ENCODE data around the gene DLG2.

Gene DLG2

DNA sequence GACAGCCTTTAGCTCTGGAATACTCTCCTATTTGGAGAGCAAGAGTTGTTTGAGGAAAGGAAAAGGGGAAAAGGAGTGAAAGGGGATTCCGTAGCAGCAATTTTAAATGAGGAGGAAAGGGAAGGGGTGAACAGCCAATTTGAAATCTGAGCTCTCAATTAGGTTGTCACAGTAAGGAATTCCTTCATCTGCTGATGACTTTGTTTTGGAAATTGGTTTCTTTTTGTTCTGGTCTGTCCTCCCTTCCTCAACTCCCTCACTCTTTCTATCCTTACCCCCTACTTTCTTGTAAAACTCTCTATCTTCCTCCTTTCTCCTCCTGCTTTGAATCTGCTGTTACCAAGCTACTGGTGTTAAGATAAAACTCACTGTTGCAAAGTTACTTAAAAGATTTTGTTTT, 1155.6 kb downstream of the DLG2 start:
- H3K36me3 ChIP-seq (replicated peaks; ENCODE audit: low read depth, low read length): no peaks in the 10 kb centered on the region
- no peaks in the 10 kb centered on the region for H3K9me3 ChIP-seq (ENCODE audit: insufficient read depth, low read length)
- H3K4me1 ChIP-seq (ENCODE audit: low read length): no peaks in the 10 kb centered on the region
- TF ChIP-seq CTCF (IDR thresholded peaks at IDR 0.05; ENCODE audit: low read depth, low read length) (no peak), EZH2phosphoT487 (IDR thresholded peaks at IDR 0.05; ENCODE audit: low read depth) (no peak)
- no peaks in the 10 kb centered on the region for H3K79me2 ChIP-seq (ENCODE audit: low read length)
- no peak overlapping the region for H3K4me3 ChIP-seq (ENCODE audit: low read length)
- no peak overlapping the region for H3K9ac ChIP-seq (ENCODE audit: low read length)
- H3K4me2 ChIP-seq (ENCODE audit: low read length): no peak overlapping the region
- H3K27ac ChIP-seq (ENCODE audit: low read length): no peak overlapping the region
- H4K20me1 ChIP-seq (ENCODE audit: insufficient read depth, low read length): no peaks in the 10 kb centered on the region
- no peaks in the 10 kb centered on the region for H3K27me3 ChIP-seq (ENCODE audit: low read depth, low read length)
- H2AFZ ChIP-seq (ENCODE audit: low read depth, low read length): no peak overlapping the region

- H2AFZ ChIP-seq (ENCODE audit: low read depth, low read length): no peak overlapping the region
- no peaks in the 10 kb centered on the region for H3K9me3 ChIP-seq (ENCODE audit: insufficient read depth, low read length)
- H3K4me2 ChIP-seq (ENCODE audit: low read length): no peak overlapping the region
- H4K20me1 ChIP-seq (ENCODE audit: insufficient read depth, low read length): no peaks in the 10 kb centered on the region
- H3K9ac ChIP-seq (ENCODE audit: low read length): no peak overlapping the region
- no peaks in the 10 kb centered on the region for H3K4me1 ChIP-seq (ENCODE audit: low read length)
- H3K4me3 ChIP-seq (ENCODE audit: low read length): no peak overlapping the region
- no peak for TF ChIP-seq EZH2phosphoT487 (IDR thresholded peaks at IDR 0.05; ENCODE audit: low read depth)
- TF ChIP-seq CTCF (IDR thresholded peaks at IDR 0.05; ENCODE audit: low read depth, low read length): no peak
- H3K27ac ChIP-seq (ENCODE audit: low read length): no peak overlapping the region
- H3K36me3 ChIP-seq (replicated peaks; ENCODE audit: low read depth, low read length): no peaks in the 10 kb centered on the region
- no peaks in the 10 kb centered on the region for H3K27me3 ChIP-seq (ENCODE audit: low read depth, low read length)
- H3K79me2 ChIP-seq (ENCODE audit: low read length): no peaks in the 10 kb centered on the region
Observed at GRCh38 chr11:84468235-84468634, 1158.9 kb downstream of the DLG2 start.

DNA sequence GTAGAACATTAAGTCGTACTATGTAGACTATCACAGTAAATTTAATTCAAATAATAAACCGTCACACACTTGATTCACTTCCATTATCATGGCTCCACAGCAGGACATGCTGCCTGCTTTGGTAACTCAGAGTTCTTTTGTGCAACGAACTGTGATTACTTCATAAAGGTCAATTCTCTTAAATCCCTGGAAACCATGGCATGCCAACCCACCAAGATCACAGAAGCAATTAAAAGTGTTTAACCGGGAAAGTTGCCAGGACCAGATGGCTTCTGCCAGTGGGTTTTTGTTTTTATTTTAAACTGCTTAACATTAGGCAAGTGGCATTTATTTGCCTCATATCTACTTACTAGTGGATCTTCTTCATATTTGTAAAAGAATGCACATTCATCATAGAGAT, 1162.1 kb downstream of the DLG2 start:
- Histone ChIP-seq H3K4me2 (ENCODE audit: low read length) (no peak overlapping the region), H3K4me3 (ENCODE audit: low read length) (no peak overlapping the region), H3K9me3 (ENCODE audit: insufficient read depth, low read length) (no peaks in the 10 kb centered on the region), H4K20me1 (ENCODE audit: insufficient read depth, low read length) (no peaks in the 10 kb centered on the region), H3K27me3 (ENCODE audit: low read depth, low read length) (no peaks in the 10 kb centered on the region), H3K79me2 (ENCODE audit: low read length) (no peaks in the 10 kb centered on the region), H3K36me3 (replicated peaks; ENCODE audit: low read depth, low read length) (no peaks in the 10 kb centered on the region), H3K9ac (ENCODE audit: low read length) (no peak overlapping the region), H2AFZ (ENCODE audit: low read depth, low read length) (no peak overlapping the region), H3K27ac (ENCODE audit: low read length) (no peak overlapping the region), H3K4me1 (ENCODE audit: low read length) (no peaks in the 10 kb centered on the region)
- TF ChIP-seq CTCF (IDR thresholded peaks at IDR 0.05; ENCODE audit: low read depth, low read length): no peak
- no peak for TF ChIP-seq EZH2phosphoT487 (IDR thresholded peaks at IDR 0.05; ENCODE audit: low read depth)

- H4K20me1 ChIP-seq (ENCODE audit: insufficient read depth, low read length): no peaks in the 10 kb centered on the region
- H3K9me3 ChIP-seq (ENCODE audit: insufficient read depth, low read length): no peaks in the 10 kb centered on the region
- no peaks in the 10 kb centered on the region for H3K27me3 ChIP-seq (ENCODE audit: low read depth, low read length)
- H3K4me2 ChIP-seq (ENCODE audit: low read length): no peak overlapping the region
- TF ChIP-seq EZH2phosphoT487 (IDR thresholded peaks at IDR 0.05; ENCODE audit: low read depth): no peak
- no peak for TF ChIP-seq CTCF (IDR thresholded peaks at IDR 0.05; ENCODE audit: low read depth, low read length)
- no peak overlapping the region for H3K27ac ChIP-seq (ENCODE audit: low read length)
- no peak overlapping the region for H2AFZ ChIP-seq (ENCODE audit: low read depth, low read length)
- H3K4me1 ChIP-seq (ENCODE audit: low read length): no peaks in the 10 kb centered on the region
- H3K9ac ChIP-seq (ENCODE audit: low read length): no peak overlapping the region
- H3K79me2 ChIP-seq (ENCODE audit: low read length): no peaks in the 10 kb centered on the region
- H3K36me3 ChIP-seq (replicated peaks; ENCODE audit: low read depth, low read length): no peaks in the 10 kb centered on the region
- no peak overlapping the region for H3K4me3 ChIP-seq (ENCODE audit: low read length)
Observed at GRCh38 chr11:84455691-84456090, 1171.5 kb downstream of the DLG2 start.
